GM12875 (cell line): ENCODE results near the gene C10orf95.

Experiments used
- H3K4me3 ChIP-seq: one replicate; pipeline ENCODE4 v1.5.1; 2011; ENCODE audit warnings: low read depth, low read length, control low read depth
- TF ChIP-seq, protein P1 (sequence below): IDR thresholded peaks from 2 replicates; pipeline ENCODE4 v1.5.1; 2011; ENCODE audit warnings: low read depth, mild to moderate bottlenecking, control low read depth, inconsistent platforms, low read length, moderate library complexity, borderline replicate concordance; ENCODE audit not compliant: insufficient read depth

The C10orf95 gene

DNA sequence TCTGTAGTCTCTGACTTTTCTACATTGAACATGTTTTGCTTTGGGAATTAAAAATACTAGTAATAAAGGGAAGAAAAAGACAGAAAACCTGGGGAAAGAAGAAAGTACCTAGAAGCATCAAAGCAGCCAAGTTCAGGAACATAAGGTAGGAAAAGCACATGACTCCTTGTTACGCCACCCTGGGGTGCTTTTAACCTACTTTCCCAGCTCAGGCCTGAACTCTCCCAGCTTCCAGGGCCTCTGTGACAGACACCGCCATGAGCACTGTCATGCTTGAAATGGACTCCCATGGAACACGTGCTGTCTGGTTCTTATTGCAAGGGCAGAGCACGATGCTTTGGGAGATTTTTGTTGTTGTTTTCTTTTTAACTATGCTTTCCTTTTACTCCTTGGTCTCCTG, 39.8 kb upstream of the C10orf95 start:
- TF ChIP-seq, protein P1, sequence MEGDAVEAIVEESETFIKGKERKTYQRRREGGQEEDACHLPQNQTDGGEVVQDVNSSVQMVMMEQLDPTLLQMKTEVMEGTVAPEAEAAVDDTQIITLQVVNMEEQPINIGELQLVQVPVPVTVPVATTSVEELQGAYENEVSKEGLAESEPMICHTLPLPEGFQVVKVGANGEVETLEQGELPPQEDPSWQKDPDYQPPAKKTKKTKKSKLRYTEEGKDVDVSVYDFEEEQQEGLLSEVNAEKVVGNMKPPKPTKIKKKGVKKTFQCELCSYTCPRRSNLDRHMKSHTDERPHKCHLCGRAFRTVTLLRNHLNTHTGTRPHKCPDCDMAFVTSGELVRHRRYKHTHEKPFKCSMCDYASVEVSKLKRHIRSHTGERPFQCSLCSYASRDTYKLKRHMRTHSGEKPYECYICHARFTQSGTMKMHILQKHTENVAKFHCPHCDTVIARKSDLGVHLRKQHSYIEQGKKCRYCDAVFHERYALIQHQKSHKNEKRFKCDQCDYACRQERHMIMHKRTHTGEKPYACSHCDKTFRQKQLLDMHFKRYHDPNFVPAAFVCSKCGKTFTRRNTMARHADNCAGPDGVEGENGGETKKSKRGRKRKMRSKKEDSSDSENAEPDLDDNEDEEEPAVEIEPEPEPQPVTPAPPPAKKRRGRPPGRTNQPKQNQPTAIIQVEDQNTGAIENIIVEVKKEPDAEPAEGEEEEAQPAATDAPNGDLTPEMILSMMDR, result no peak
- no peak overlapping the region for H3K4me3 ChIP-seq

DNA sequence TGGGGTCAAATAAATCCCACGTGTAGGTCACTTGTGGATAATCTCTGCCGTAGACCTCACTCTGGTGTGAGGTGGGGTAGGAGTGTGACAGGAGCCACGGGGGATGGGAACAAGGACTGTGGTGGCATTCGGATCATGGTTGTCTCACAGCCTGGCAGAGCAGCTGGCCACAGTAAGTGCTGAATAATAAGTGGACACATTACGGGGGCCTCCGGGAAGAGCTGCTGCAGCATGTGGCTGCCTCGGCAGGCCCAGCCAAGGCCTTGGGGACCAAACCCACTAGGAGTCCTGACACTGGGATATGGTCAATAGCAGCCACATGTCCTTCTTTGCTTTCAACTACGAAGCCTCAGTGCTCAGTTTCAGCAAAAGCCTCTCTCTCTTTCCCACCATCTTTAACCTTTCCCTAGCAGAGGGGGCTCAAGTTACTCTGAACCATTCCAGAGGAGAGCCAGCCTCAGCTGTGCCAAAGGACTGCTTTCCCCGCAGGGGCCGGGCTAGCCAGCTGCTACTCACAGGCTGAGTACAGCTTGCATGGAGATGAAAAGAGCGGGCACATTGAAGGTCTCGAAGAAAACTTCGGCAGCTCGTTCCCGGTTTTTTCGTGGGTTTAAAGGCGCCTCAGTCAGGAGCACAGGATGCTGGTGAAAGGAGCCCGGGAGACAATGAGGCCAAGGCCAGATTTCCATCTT, 33.9 kb upstream of the C10orf95 start:
- TF ChIP-seq, protein P1, result no peak
- no peak overlapping the region for H3K4me3 ChIP-seq

DNA sequence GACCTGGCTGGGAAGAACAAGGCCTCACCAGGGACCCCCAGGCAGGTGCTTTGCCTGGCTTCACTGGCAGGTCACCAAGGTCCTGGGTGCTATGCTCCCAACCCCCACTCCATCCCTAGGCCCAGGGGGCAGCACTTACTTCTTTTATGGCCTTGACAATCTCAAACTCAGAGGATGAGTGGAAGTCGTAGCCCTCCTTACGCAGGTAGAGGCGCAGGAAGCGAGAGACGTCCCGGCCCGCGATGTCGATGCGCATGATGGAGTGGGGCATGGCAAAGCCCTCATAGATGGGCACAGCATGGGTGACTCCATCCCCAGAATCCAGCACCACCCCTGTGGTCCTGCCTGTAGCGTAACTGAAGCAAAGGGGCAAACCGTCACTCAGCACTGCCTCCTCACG, 32.7 kb upstream of the C10orf95 start:
- no peak overlapping the region for H3K4me3 ChIP-seq
- TF ChIP-seq, protein P1, result no peak

DNA sequence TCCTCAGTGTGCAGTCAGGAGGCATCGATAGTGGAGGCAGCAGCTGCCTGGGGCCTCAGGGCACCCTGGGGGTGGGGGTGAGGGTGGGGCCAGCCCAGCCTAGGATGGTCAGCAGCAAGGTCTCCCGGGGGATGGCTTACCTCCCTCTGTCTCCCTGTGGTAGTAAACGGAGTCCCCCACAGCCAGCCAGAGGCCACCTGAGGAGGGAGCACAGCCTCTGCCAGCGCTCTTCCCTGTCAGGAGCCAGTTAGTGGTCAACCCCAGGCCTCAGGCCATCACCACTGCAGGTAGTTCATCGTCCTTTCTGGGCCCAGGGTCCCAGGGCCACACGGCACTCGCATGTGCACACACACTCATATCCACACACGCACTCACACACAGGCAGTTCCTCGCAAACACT, 29.1 kb upstream of the C10orf95 start:
- TF ChIP-seq, protein P1, result no peak
- no peak overlapping the region for H3K4me3 ChIP-seq

DNA sequence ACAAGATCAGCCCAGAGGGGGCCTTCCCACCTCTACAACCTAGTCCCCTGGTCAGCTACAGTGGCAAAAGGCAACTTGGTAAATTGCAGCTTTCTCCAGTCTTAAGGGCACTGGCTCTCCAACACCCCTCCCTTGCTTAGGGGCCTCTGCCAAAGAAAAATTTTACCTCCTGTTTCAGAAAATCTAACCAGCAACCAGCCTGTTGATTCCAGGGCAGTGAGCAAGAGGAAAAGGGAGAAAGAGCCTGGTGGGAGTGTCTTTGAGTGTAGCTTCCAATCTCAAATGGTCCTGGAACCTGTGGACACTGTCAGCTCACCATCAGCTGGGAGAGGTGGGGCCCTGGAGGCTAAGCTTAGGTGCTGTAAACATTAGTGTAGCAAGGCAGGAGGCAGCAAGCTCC, 28.3 kb upstream of the C10orf95 start:
- H3K4me3 ChIP-seq, result no peak overlapping the region
- TF ChIP-seq, protein P1, result no peak

DNA sequence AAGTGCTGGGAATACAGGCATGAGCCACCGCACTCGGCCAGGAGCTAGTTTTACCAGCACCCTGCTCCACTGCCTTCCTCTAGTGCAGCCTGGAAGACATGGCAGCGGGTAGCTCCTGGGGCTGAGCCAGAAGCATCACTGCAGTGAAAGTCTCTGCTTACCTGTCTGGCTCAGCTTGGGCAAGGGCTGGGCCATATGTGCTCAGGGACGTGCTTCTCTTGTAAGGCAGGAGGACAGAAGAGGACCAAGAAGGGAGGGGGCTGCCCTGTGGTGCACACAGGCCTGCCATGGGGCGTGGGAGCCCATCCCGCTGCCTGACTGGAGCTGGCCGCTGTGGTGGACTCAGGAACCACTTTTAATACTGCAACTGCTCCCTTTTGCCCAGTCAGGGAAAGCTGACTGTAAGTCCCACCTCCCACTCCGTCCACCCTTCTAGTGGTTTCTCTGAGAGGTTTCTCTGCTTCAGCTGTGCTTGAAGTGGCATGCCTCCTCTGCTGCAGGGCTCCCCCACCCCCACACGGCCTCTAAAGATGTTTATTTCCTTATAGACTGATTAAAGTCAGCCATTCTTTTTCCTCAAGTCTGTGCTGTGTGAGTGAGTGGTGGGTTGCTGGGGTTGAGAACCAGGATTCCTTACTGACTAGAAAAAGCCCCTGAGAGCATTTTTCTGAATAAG, 25.3 kb upstream of the C10orf95 start:
- TF ChIP-seq, protein P1, result no peak
- H3K4me3 ChIP-seq, result no peak overlapping the region
